ENCODE data around the gene RAPGEF2. TPM values are rescaled to one million over a fixed set of nuclear protein-coding genes. Genes with fewer than 3 reads are reported as not detected.

Gene RAPGEF2
- total and polyA plus RNA-seq, 9 of the 15 experiments (the other 6 are each of a cell fraction or from before 2014, with no cell fraction given) = 3.1 to 32.6 (median 23.1) TPM

DNA sequence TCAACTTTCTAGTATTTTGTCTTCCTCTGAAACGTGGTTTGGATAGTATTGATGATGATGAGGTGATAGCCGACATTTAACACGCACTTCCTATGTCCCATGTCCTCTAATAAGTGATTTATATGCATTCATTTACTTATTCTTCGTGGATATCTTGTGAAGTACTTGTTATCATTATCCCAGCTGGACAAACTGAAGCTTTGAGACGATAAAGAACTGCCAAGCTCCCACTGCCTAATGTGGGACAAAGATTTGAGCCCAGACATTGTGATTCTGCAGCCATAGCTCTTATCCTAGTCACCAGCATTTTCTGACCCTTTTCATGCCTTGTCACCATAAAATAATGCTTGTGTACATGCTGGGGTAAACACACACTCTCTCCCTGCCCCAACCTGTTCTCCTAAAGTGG, 92.5 kb downstream of the RAPGEF2 start (continued):
- TF ChIP-seq MECOM (CRISPR knock-in tag; IDR thresholded peaks at IDR 0.05) (no peak), ZKSCAN3 (CRISPR knock-in tag; IDR thresholded peaks at IDR 0.05) (no peak), ZNF644 (tag; IDR thresholded peaks at IDR 0.05; ENCODE audit: low read depth) (no peak), E2F3 (CRISPR knock-in tag; IDR thresholded peaks at IDR 0.05) (no peak), NCOA2 (IDR thresholded peaks at IDR 0.05; ENCODE audit: partially characterized antibody in 2 of 2) (no peak), TCF7 (IDR thresholded peaks at IDR 0.05; ENCODE audit: borderline replicate concordance) (no peak), TCFL5 (CRISPR knock-in tag; conservative IDR thresholded peaks at IDR 0.05) (no peak), MTA1 (IDR thresholded peaks at IDR 0.05; ENCODE audit: borderline replicate concordance) (no peak), TCF7L2 (IDR thresholded peaks at IDR 0.05; ENCODE audit: low read depth, low read length) (no peak), TARDBP (IDR thresholded peaks at IDR 0.05) (no peak), RBM22 (IDR thresholded peaks at IDR 0.05; ENCODE audit: low read depth, low read length, poor library complexity, severe bottlenecking) (no peak), PTBP1 (IDR thresholded peaks at IDR 0.05; ENCODE audit: low read depth, low read length) (no peak)
- TF ChIP-seq, protein P1, sequence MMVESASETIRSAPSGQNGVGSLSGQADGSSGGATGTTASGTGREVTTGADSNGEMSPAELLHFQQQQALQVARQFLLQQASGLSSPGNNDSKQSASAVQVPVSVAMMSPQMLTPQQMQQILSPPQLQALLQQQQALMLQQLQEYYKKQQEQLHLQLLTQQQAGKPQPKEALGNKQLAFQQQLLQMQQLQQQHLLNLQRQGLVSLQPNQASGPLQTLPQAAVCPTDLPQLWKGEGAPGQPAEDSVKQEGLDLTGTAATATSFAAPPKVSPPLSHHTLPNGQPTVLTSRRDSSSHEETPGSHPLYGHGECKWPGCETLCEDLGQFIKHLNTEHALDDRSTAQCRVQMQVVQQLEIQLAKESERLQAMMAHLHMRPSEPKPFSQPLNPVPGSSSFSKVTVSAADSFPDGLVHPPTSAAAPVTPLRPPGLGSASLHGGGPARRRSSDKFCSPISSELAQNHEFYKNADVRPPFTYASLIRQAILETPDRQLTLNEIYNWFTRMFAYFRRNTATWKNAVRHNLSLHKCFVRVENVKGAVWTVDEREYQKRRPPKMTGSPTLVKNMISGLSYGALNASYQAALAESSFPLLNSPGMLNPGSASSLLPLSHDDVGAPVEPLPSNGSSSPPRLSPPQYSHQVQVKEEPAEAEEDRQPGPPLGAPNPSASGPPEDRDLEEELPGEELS (CRISPR knock-in tag; IDR thresholded peaks at IDR 0.05; ENCODE audit: borderline replicate concordance) = no peak
- TF ChIP-seq, protein P2, sequence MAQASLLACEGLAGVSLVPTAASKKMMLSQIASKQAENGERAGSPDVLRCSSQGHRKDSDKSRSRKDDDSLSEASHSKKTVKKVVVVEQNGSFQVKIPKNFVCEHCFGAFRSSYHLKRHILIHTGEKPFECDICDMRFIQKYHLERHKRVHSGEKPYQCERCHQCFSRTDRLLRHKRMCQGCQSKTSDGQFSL (CRISPR knock-in tag; IDR thresholded peaks at IDR 0.05) = no peak
- TF ChIP-seq, protein P2 (tag; IDR thresholded peaks at IDR 0.05) = no peak
- TF ChIP-seq, protein P3, sequence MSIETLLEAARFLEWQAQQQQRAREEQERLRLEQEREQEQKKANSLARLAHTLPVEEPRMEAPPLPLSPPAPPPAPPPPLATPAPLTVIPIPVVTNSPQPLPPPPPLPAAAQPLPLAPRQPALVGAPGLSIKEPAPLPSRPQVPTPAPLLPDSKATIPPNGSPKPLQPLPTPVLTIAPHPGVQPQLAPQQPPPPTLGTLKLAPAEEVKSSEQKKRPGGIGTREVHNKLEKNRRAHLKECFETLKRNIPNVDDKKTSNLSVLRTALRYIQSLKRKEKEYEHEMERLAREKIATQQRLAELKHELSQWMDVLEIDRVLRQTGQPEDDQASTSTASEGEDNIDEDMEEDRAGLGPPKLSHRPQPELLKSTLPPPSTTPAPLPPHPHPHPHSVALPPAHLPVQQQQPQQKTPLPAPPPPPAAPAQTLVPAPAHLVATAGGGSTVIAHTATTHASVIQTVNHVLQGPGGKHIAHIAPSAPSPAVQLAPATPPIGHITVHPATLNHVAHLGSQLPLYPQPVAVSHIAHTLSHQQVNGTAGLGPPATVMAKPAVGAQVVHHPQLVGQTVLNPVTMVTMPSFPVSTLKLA (conservative IDR thresholded peaks at IDR 0.05) = no peak
- TF ChIP-seq, protein P4, sequence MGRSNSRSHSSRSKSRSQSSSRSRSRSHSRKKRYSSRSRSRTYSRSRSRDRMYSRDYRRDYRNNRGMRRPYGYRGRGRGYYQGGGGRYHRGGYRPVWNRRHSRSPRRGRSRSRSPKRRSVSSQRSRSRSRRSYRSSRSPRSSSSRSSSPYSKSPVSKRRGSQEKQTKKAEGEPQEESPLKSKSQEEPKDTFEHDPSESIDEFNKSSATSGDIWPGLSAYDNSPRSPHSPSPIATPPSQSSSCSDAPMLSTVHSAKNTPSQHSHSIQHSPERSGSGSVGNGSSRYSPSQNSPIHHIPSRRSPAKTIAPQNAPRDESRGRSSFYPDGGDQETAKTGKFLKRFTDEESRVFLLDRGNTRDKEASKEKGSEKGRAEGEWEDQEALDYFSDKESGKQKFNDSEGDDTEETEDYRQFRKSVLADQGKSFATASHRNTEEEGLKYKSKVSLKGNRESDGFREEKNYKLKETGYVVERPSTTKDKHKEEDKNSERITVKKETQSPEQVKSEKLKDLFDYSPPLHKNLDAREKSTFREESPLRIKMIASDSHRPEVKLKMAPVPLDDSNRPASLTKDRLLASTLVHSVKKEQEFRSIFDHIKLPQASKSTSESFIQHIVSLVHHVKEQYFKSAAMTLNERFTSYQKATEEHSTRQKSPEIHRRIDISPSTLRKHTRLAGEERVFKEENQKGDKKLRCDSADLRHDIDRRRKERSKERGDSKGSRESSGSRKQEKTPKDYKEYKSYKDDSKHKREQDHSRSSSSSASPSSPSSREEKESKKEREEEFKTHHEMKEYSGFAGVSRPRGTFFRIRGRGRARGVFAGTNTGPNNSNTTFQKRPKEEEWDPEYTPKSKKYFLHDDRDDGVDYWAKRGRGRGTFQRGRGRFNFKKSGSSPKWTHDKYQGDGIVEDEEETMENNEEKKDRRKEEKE (IDR thresholded peaks at IDR 0.05; ENCODE audit: borderline replicate concordance in 1 of 2, control insufficient read depth in 1 of 2, low read depth in 2 of 2, low read length in 1 of 2) = no peak
